ENCODE data around the gene TMEM115. TPM values are rescaled to one million over a fixed set of nuclear protein-coding genes. Genes with fewer than 3 reads are reported as not detected.

TMEM115 gene
- total and polyA plus RNA-seq, 9 of the 15 experiments (the other 6 are each of a cell fraction or from before 2014, with no cell fraction given) = 1.6 to 26.9 (median 14.1) TPM

- TF ChIP-seq TBL1XR1 (IDR thresholded peaks at IDR 0.05; ENCODE audit: low read length in 2 of 2) (no peak), TCF7 (IDR thresholded peaks at IDR 0.05; ENCODE audit: borderline replicate concordance) (no peak)
These were observed 30.1 kb upstream of the TMEM115 start (continued) for GRCh38 chr3:50389414-50389767.

DNA sequence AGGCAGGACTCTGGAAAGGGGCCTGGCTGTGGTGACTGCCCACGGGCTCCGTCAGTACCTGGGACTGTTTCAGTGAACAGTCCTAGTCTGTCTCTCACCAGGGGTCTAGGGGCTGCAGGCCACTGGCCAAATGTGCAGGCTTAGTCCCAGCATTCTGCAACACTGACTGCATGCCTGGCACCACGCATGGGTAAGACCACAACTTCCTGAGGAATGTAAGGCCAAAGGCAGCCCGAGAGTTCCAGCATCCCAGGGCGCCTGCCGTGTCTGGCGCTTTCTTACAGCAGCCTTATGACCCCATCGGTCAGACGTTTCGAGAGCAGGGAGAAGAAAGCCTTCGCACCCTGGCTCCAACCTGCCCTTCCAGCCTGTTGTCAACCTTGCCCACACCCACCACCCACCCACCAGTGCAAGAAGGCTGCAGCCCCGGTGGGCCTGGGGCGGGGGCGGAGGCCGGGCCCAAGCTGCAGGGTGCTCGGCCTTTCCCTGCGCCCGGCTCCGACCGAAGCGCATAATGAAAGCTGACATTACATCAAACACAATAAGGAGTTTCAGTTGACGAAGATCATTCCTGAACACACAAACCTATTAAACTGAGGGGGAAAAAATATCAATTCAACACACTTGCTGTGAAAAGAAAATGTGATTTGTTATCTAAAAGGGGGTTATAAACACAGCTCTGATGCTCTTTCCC is 29.5 kb upstream of the TMEM115 start:
- CTCF ChIA-PET (ENCODE audit: low intra/inter-chr PET ratio) = interaction anchor here (1.6 kb wide), 1 partner anchor 13 kb away, joined by 4 read pairs; no protein-coding TSS in a partner anchor
- 47% methylated on average over 15 of the region's 22 CpGs for WGBS (ENCODE audit: insufficient coverage, low coverage, missing lambda C conversion rate)
- no peak overlapping the region for H3K9ac ChIP-seq (ENCODE audit: insufficient read depth in 1 of 2, low read depth in 2 of 2, low read length in 2 of 2)
- no peaks in the 10 kb centered on the region for H3K79me2 ChIP-seq (ENCODE audit: control insufficient read depth, insufficient read depth, low read length)
- 0 out of 4 replicates have a peak, but pooled peaks of 1 of the 2 experiments have one; percentile 2 for TF ChIP-seq NRF1 (conservative IDR thresholded peaks at IDR 0.05 in 1 of 2, IDR thresholded peaks at IDR 0.05 in 1 of 2)
- no peak for TF ChIP-seq MBD1 (CRISPR knock-in tag; IDR thresholded peaks at IDR 0.05)
- DNase-seq (ENCODE audit: extremely low read depth in 1 of 4, low spot score in 3 of 4) (no peak), FAIRE-seq (no peak), ATAC-seq (no peak)
- in situ Hi-C loops (cut with MboI) (no loop called here), intact Hi-C loops (cut with micrococcal nuclease) (no loop called here)
- no peak overlapping the region for H3K27ac ChIP-seq (ENCODE audit: extremely low read depth, low read depth, low read length)
- no peaks in the 10 kb centered on the region for H3K9me1 ChIP-seq (ENCODE audit: control insufficient read depth, insufficient read depth, low read length)
- H3K4me3 ChIP-seq = no peak overlapping the region
- no peaks in the 10 kb centered on the region for H3K9me3 ChIP-seq (replicated peaks; ENCODE audit: control insufficient read depth, insufficient read depth, low read depth, low read length)
- H3K4me2 ChIP-seq (ENCODE audit: insufficient read depth, low read length) = no peak overlapping the region
- no TSS peak for BruUV-seq (replicated peaks)
- H4K20me1 ChIP-seq (replicated peaks; ENCODE audit: control insufficient read depth, insufficient read depth, low read length) = no peaks in the 10 kb centered on the region
- POLR2A ChIA-PET = no interaction called here
- H3K27me3 ChIP-seq (ENCODE audit: control insufficient read depth in 2 of 2, insufficient read depth in 2 of 2, low read length in 2 of 2) = peaks cover 0 to 34% of the 10 kb centered on the region in 2 experiments; a peak in 4 of 5 replicates
- no peak overlapping the region for H2AFZ ChIP-seq (ENCODE audit: low read depth, low read length)
- peaks cover 4 to 40% of the 10 kb centered on the region in 2 experiments; a peak in 2 of 5 replicates for H3K4me1 ChIP-seq (replicated peaks in 1 of 2; ENCODE audit: control insufficient read depth in 2 of 2, insufficient read depth in 2 of 2, low read length in 2 of 2)
- H3K36me3 ChIP-seq (ENCODE audit: control insufficient read depth, insufficient read depth, low read length) = no peaks in the 10 kb centered on the region
